Measurements from ENCODE around the gene CFAP299.

DNA sequence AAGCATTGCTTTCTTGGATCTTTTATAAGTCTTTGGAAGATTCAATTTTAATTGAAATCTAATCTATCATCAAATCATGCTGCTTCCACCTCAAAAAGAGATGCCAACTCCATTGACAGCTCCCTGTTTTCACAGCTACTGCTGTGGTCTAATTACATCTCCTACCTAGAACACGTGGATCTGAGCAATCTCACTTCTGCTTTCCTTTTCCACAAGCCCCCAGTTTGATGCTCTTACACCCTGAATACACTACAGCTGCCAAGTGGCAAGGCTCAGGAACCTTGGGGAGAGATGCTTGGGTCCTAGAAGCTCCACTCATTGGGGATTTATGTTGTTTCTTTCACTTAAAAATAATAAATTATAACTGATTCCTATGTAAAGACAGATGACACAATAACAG lies 172.0 kb downstream of the CFAP299 start:
- TF ChIP-seq, protein P1, sequence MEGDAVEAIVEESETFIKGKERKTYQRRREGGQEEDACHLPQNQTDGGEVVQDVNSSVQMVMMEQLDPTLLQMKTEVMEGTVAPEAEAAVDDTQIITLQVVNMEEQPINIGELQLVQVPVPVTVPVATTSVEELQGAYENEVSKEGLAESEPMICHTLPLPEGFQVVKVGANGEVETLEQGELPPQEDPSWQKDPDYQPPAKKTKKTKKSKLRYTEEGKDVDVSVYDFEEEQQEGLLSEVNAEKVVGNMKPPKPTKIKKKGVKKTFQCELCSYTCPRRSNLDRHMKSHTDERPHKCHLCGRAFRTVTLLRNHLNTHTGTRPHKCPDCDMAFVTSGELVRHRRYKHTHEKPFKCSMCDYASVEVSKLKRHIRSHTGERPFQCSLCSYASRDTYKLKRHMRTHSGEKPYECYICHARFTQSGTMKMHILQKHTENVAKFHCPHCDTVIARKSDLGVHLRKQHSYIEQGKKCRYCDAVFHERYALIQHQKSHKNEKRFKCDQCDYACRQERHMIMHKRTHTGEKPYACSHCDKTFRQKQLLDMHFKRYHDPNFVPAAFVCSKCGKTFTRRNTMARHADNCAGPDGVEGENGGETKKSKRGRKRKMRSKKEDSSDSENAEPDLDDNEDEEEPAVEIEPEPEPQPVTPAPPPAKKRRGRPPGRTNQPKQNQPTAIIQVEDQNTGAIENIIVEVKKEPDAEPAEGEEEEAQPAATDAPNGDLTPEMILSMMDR (conservative IDR thresholded peaks at IDR 0.05) = no peak
- no peak for TF ChIP-seq EZH2 (IDR thresholded peaks at IDR 0.05; ENCODE audit: low read depth)
